Neuronal stem cell (in vitro differentiated cells): ENCODE results near the gene GPR34.

Experiments used
- DNase-seq: peaks from one replicate; pipeline ENCODE4 v3.0.0-alpha.2; 2013; ENCODE audit warnings: low spot score
- H2AFZ ChIP-seq: one replicate; pipeline ENCODE4 v1.6.1; 2013; ENCODE audit warnings: mild to moderate bottlenecking, low read length, inconsistent platforms
- H2AK5ac ChIP-seq: 2 replicates; pipeline ENCODE4 v1.6.1; 2013; ENCODE audit warnings: low read depth, mild to moderate bottlenecking, inconsistent platforms, low read length, moderate library complexity, mixed read lengths
- H2BK120ac ChIP-seq: 2 replicates; pipeline ENCODE4 v1.6.1; 2013; ENCODE audit warnings: low read depth, mild to moderate bottlenecking, inconsistent platforms, low read length, moderate library complexity, mixed read lengths
- H2BK12ac ChIP-seq: one replicate; pipeline ENCODE4 v1.6.1; 2013; ENCODE audit warnings: low read length, inconsistent platforms
- H2BK15ac ChIP-seq: 2 replicates; pipeline ENCODE4 v1.6.1; 2013; ENCODE audit warnings: mild to moderate bottlenecking, low read length, inconsistent platforms, mixed read lengths
- H2BK5ac ChIP-seq: one replicate; pipeline ENCODE4 v1.6.1; 2013; ENCODE audit warnings: inconsistent platforms, mild to moderate bottlenecking, low read length, moderate library complexity
- H3K14ac ChIP-seq: one replicate; pipeline ENCODE4 v1.6.1; 2013; ENCODE audit warnings: low read length, inconsistent platforms
- H3K18ac ChIP-seq: 2 replicates; pipeline ENCODE4 v1.6.1; 2013; ENCODE audit warnings: low read length, inconsistent platforms
- H3K23ac ChIP-seq: 2 replicates; pipeline ENCODE4 v1.6.1; 2013; ENCODE audit warnings: low read depth, mild to moderate bottlenecking, mixed read lengths, low read length, inconsistent platforms; ENCODE audit not compliant: poor library complexity
- H3K27ac ChIP-seq: replicated peaks from 3 replicates; pipeline ENCODE4 v1.5.1; 2013; ENCODE audit warnings: low read length, inconsistent platforms
- H3K27me3 ChIP-seq, 3 experiments: 2 replicates each; pipeline ENCODE4 v1.6.1; 2013; ENCODE audit warnings: low read length in 3 of 3, mild to moderate bottlenecking in 2 of 3, inconsistent platforms in 1 of 3, low read depth in 1 of 3, mixed read lengths in 1 of 3, moderate library complexity in 1 of 3; ENCODE audit not compliant: control insufficient read depth in 3 of 3, insufficient read depth in 3 of 3
- H3K36me3 ChIP-seq, 2 donors: replicated peaks in 1 of 2; 2 replicates each; pipeline ENCODE4 v1.6.1; 2013; ENCODE audit warnings: low read length in 2 of 2; ENCODE audit not compliant: control insufficient read depth in 2 of 2, insufficient read depth in 2 of 2
- H3K4ac ChIP-seq: 2 replicates; pipeline ENCODE4 v1.6.1; 2013; ENCODE audit warnings: inconsistent platforms, mild to moderate bottlenecking, low read length, moderate library complexity
- H3K4me1 ChIP-seq, 2 donors: 1 replicate in 1 of 2; 2 replicates in 1 of 2; pipeline ENCODE4 v1.6.1; 2013; ENCODE audit warnings: low read length in 2 of 2, low read depth in 1 of 2; ENCODE audit not compliant: control insufficient read depth in 2 of 2, insufficient read depth in 1 of 2
- H3K4me2 ChIP-seq: one replicate; pipeline ENCODE4 v1.6.1; 2013; ENCODE audit warnings: mild to moderate bottlenecking, low read length, inconsistent platforms; ENCODE audit not compliant: insufficient read depth, poor library complexity, severe bottlenecking
- H3K4me3 ChIP-seq, 2 donors: 2 replicates each; pipeline ENCODE4 v1.5.1; 2013; ENCODE audit warnings: low read length in 2 of 2, mild to moderate bottlenecking in 2 of 2, inconsistent platforms in 1 of 2, moderate library complexity in 1 of 2
- H3K79me1 ChIP-seq: one replicate; pipeline ENCODE4 v1.6.1; 2013; ENCODE audit warnings: low read depth, mild to moderate bottlenecking, inconsistent platforms, low read length, moderate library complexity
- H3K9ac ChIP-seq: one replicate; pipeline ENCODE4 v1.6.1; 2013; ENCODE audit warnings: mild to moderate bottlenecking, low read depth, low read length, inconsistent platforms; ENCODE audit not compliant: poor library complexity
- H3K9me3 ChIP-seq, 2 donors: replicated peaks in 1 of 2; 2 replicates each; pipeline versions ENCODE3 to v1.6.1; 2013; ENCODE audit warnings: low read length in 2 of 2, mild to moderate bottlenecking in 2 of 2, inconsistent platforms in 1 of 2, low read depth in 1 of 2, mixed read lengths in 1 of 2, moderate library complexity in 1 of 2; ENCODE audit not compliant: control insufficient read depth in 2 of 2, insufficient read depth in 1 of 2
- H4K8ac ChIP-seq: one replicate; pipeline ENCODE4 v1.6.1; 2013; ENCODE audit warnings: low read depth, mild to moderate bottlenecking, inconsistent platforms, low read length, moderate library complexity
- H4K91ac ChIP-seq: one replicate; pipeline ENCODE4 v1.6.1; 2013; ENCODE audit warnings: low read length, low read depth, mild to moderate bottlenecking, inconsistent platforms; ENCODE audit not compliant: poor library complexity
- WGBS, 2 donors: extraction: QIAGEN DNeasy Blood & Tissue Kit; methylation state at CpG; one replicate each; pipeline ENCODE4 v1.1.7; 2013; ENCODE audit warnings: missing lambda C conversion rate in 2 of 2, mixed read lengths in 1 of 2; ENCODE audit not compliant: insufficient read length in 2 of 2, insufficient replicate concordance in 1 of 2; ENCODE audit errors: extremely low coverage in 2 of 2; 5-methylcytosine and 5-hydroxymethylcytosine counted together

The GPR34 gene

DNA sequence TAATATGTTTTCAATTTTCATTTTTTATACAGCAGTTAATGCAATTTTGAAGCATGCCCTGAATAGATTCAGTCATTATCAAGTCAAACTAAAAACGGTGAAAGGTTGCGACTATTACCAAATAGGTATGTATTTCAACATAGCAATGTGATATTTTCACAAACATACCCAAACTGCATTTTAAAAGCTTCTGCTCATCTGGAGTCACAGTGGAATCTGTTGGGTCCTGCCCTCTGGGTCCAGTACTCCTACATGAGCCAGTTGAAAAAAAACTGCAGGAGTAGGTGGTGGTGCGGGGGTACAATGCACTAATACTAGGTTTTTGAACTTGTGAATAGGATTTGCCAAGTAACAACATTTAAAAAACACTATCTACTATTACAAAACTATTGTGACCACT lies 938 bp downstream of the GPR34 start:
- Histone ChIP-seq H3K27me3 (no peaks in the 10 kb centered on the region), H2BK12ac (no peak overlapping the region), H2BK120ac (no peak overlapping the region), H3K4me3 (no peak overlapping the region), H3K4ac (no peak overlapping the region), H4K8ac (no peak overlapping the region), H3K4me1 (no peaks in the 10 kb centered on the region), H4K91ac (no peak overlapping the region), H2AK5ac (no peak overlapping the region), H3K18ac (no peak overlapping the region), H3K79me1 (no peaks in the 10 kb centered on the region), H3K9ac (no peak overlapping the region), H3K9me3 (no peaks in the 10 kb centered on the region), H2BK5ac (no peak overlapping the region), H2BK15ac (no peak overlapping the region), H2AFZ (no peak overlapping the region), H3K14ac (no peak overlapping the region), H3K27ac (no peak overlapping the region), H3K23ac (no peak overlapping the region), H3K4me2 (no peak overlapping the region), H3K36me3 (no peaks in the 10 kb centered on the region)
- no peak for DNase-seq
- no CpG with 5 or more reads among the region's 3 CpGs for WGBS, 2 donors

DNA sequence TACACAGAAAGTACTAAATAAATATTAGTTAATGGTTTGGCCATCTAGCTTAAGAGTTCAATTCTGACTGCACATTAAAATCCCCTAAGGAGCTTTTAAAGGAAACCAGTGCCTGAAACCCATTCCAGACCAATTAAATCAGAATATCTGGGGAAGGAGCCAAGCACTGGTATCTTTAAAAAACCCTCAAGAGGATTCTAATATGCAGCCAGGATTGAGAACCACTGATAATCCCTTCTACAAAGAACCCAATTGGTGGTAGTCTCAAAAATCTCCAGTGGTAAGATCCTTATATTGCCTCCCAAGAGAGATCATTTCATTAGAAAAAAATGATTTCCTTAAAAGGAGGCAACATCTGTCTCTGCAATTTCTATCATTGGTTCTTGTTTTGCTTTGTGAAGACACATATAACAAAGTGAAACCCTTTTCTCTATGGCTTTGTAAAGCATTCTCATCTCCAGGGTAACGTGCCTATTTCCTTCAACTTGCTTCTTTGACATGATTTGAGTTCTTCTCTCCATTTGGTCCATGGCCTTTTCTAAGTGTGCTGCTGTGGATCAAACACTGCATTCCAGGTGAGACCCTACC lies 3.5 kb downstream of the GPR34 start:
- no peak overlapping the region for H3K27ac ChIP-seq
- H2BK5ac ChIP-seq, result no peak overlapping the region
- no peak overlapping the region for H2BK120ac ChIP-seq
- H3K4me3 ChIP-seq, result no peak overlapping the region
- H4K91ac ChIP-seq, result no peak overlapping the region
- no peak overlapping the region for H2AFZ ChIP-seq
- no peak for DNase-seq
- no peaks in the 10 kb centered on the region for H3K79me1 ChIP-seq
- no peak overlapping the region for H3K4ac ChIP-seq
- H3K23ac ChIP-seq, result no peak overlapping the region
- H3K18ac ChIP-seq, result no peak overlapping the region
- H2BK15ac ChIP-seq, result no peak overlapping the region
- no peaks in the 10 kb centered on the region for H3K9me3 ChIP-seq
- H2BK12ac ChIP-seq, result no peak overlapping the region
- H3K4me1 ChIP-seq, result no peaks in the 10 kb centered on the region
- H2AK5ac ChIP-seq, result no peak overlapping the region
- H3K27me3 ChIP-seq, result no peaks in the 10 kb centered on the region
- H3K36me3 ChIP-seq, result no peaks in the 10 kb centered on the region
- H4K8ac ChIP-seq, result no peak overlapping the region
- H3K4me2 ChIP-seq, result no peak overlapping the region
- no CpG with 5 or more reads among the region's 1 CpG for WGBS, 2 donors
- no peak overlapping the region for H3K14ac ChIP-seq
- no peak overlapping the region for H3K9ac ChIP-seq

DNA sequence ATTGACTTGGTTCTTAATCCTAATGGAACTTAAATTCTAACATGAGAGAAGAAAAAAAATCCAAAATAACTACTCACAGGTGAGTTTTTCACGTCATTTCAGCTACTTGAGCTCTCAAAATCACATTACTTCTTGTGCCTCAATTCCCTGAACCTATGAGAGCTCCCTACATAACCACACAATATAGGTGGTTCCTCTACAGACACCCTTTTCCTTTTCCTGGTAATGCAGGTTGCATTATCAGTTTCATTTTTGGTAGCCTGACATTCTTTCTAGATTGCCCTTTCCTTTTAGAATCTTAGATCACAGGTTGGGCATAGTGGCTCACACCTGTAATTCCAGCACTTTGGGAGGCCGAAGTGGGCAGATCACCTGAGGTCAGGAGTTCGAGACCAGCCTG lies 4.3 kb downstream of the GPR34 start:
- Histone ChIP-seq H3K9ac (no peak overlapping the region), H3K4me2 (no peak overlapping the region), H3K18ac (no peak overlapping the region), H3K79me1 (no peaks in the 10 kb centered on the region), H2AFZ (no peak overlapping the region), H3K9me3 (no peaks in the 10 kb centered on the region), H4K8ac (no peak overlapping the region), H3K36me3 (no peaks in the 10 kb centered on the region), H2BK120ac (no peak overlapping the region), H2AK5ac (no peak overlapping the region), H3K4me1 (no peaks in the 10 kb centered on the region), H3K23ac (no peak overlapping the region), H3K27ac (no peak overlapping the region), H3K4me3 (no peak overlapping the region), H2BK15ac (no peak overlapping the region), H3K4ac (no peak overlapping the region), H4K91ac (no peak overlapping the region), H3K14ac (no peak overlapping the region), H2BK12ac (no peak overlapping the region), H2BK5ac (no peak overlapping the region), H3K27me3 (no peaks in the 10 kb centered on the region)
- no peak for DNase-seq
- no CpG with 5 or more reads among the region's 3 CpGs for WGBS, 2 donors

DNA sequence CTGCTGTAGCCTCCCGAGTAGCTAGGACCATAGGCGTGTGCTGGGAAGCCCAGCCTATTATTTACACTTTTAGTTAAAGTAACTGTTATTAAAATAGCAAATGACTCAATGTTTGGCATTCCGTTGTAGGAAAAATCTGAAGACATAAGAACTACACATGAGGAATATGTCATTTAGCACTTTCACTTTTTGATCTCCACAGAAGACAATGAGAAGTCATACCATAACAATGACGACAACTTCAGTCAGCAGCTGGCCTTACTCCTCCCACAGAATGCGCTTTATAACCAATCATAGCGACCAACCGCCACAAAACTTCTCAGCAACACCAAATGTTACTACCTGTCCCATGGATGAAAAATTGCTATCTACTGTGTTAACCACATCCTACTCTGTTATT lies 6.7 kb downstream of the GPR34 start:
- no peaks in the 10 kb centered on the region for H3K9me3 ChIP-seq

More for the DNA sequence above, 6.7 kb downstream of the GPR34 start:
- Histone ChIP-seq H3K4ac (no peak overlapping the region), H4K8ac (no peak overlapping the region), H3K79me1 (no peaks in the 10 kb centered on the region), H2BK12ac (no peak overlapping the region), H3K27ac (no peak overlapping the region), H3K36me3 (no peaks in the 10 kb centered on the region), H3K23ac (no peak overlapping the region), H2BK5ac (no peak overlapping the region), H3K9ac (no peak overlapping the region), H3K4me3 (no peak overlapping the region), H2BK120ac (no peak overlapping the region), H2BK15ac (no peak overlapping the region), H3K14ac (no peak overlapping the region), H3K27me3 (no peaks in the 10 kb centered on the region), H2AK5ac (no peak overlapping the region), H3K4me1 (no peaks in the 10 kb centered on the region), H2AFZ (no peak overlapping the region), H4K91ac (no peak overlapping the region), H3K4me2 (no peak overlapping the region), H3K18ac (no peak overlapping the region)
- no CpG with 5 or more reads among the region's 7 CpGs for WGBS, 2 donors
- no peak for DNase-seq
